Uterus (tissue), 2 donors: ENCODE data around the gene WDR81.

Experiments
- CTCF ChIP-seq, 4 experiments: fragments of 200-600 bp in 2 of 4; fragments of 450-650 bp in 2 of 4; sonication (generic) in 2 of 4; IDR thresholded peaks; one replicate each; pipeline ENCODE4 v1.5.1; 2016 to 2019; ENCODE audit warnings: antibody characterized with exemption in 4 of 4, mild to moderate bottlenecking in 2 of 4, moderate library complexity in 1 of 4
- POLR2A ChIP-seq, 2 donors: fragments of 450-650 bp; IDR thresholded peaks; one replicate each; pipeline ENCODE4 v1.6.1; 2016; ENCODE audit warnings: antibody characterized with exemption in 2 of 2, mild to moderate bottlenecking in 1 of 2, moderate library complexity in 1 of 2

GRCh38 chr17:1745513-1746020 lies 21.1 kb downstream of the WDR81 start:
- TF ChIP-seq CTCF (IDR thresholded peaks at IDR 0.05) (no peak), POLR2A (IDR thresholded peaks at IDR 0.05) (no peak)
